Ovary (tissue), 3 donors: ENCODE measurements around the gene COPS8.

Experiments used
- CTCF ChIP-seq, 3 donors: fragments of 450-650 bp in 2 of 3; fragments of 200-600 bp in 1 of 3; IDR thresholded peaks; one replicate each; pipeline versions ENCODE4 v1.5.1 to v1.8.0; 2016 to 2022; ENCODE audit warnings: antibody characterized with exemption in 3 of 3, mild to moderate bottlenecking in 1 of 3
- EP300 ChIP-seq: sonication (generic); formaldehyde crosslinking; IDR thresholded peaks from one replicate; pipeline ENCODE4 v1.6.1; 2017; ENCODE audit warnings: antibody characterized with exemption
- POLR2A ChIP-seq: fragments of 450-650 bp; IDR thresholded peaks from one replicate; pipeline ENCODE4 v1.6.1; 2017; ENCODE audit warnings: antibody characterized with exemption, mild to moderate bottlenecking, moderate library complexity
- donor health status: DM: no; HTN: no; CAD: no.

GRCh38 chr2:237143676-237144440, 58.2 kb downstream of the COPS8 start:
- TF ChIP-seq CTCF (IDR thresholded peaks at IDR 0.05) (no peak), POLR2A (no peak), EP300 (no peak)
